Thyroid gland (tissue), 4 donors: Measurements from ENCODE around the gene VPS26B.

ENCODE experiments used
- POLR2A ChIP-seq, 2 donors: fragments of 450-650 bp; IDR thresholded peaks; one replicate each; pipeline ENCODE4 v1.6.1; 2017; ENCODE audit warnings: antibody characterized with exemption in 2 of 2, mild to moderate bottlenecking in 2 of 2, moderate library complexity in 1 of 2
- TF ChIP-seq, protein P1 (sequence below), 6 experiments: fragments of 200-600 bp in 3 of 6; fragments of 450-650 bp in 3 of 6; sonication (generic) in 3 of 6; IDR thresholded peaks; one replicate each; pipeline ENCODE4 v1.5.1; 2016 to 2019; ENCODE audit warnings: antibody characterized with exemption in 6 of 6, mild to moderate bottlenecking in 2 of 6, inconsistent platforms in 1 of 6, moderate library complexity in 1 of 6

DNA sequence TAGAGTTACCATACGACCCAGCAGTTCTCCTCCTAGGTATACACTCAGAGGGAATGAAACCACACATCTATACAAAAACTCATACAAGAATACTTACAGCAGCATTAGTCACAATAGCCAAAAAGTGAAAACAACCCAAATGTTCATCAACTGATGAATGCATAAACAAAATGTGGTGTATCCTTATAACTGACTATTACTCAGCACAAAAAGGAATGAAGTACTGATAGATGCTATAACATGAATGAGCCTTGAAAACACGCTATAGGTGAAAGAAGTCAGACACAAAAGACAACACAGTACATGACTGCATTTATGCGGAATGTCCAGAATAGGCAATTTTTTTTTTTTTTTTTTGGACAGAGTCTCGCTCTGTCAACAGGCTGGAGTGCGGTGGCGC, 23.8 kb upstream of the VPS26B start:
- TF ChIP-seq, protein P1, sequence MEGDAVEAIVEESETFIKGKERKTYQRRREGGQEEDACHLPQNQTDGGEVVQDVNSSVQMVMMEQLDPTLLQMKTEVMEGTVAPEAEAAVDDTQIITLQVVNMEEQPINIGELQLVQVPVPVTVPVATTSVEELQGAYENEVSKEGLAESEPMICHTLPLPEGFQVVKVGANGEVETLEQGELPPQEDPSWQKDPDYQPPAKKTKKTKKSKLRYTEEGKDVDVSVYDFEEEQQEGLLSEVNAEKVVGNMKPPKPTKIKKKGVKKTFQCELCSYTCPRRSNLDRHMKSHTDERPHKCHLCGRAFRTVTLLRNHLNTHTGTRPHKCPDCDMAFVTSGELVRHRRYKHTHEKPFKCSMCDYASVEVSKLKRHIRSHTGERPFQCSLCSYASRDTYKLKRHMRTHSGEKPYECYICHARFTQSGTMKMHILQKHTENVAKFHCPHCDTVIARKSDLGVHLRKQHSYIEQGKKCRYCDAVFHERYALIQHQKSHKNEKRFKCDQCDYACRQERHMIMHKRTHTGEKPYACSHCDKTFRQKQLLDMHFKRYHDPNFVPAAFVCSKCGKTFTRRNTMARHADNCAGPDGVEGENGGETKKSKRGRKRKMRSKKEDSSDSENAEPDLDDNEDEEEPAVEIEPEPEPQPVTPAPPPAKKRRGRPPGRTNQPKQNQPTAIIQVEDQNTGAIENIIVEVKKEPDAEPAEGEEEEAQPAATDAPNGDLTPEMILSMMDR (IDR thresholded peaks at IDR 0.05) = no peak
- no peak for TF ChIP-seq POLR2A (IDR thresholded peaks at IDR 0.05)
